Activated CD4-positive, alpha-beta memory T cell treated with anti-CD3 and anti-CD28 coated beads, Interleukin-2, amount 10 ng/mL, durations not matched to agents 7 days and 5 days (primary cell): ENCODE measurements around the gene RGS10. TPM values are rescaled to one million over a fixed set of nuclear protein-coding genes. Genes with fewer than 3 reads are reported as not detected.
"Not testable (repeated sequence)": the region's sequence is repeated elsewhere in the genome, so short reads cannot be mapped to it uniquely, and the experiment has no call there.

Source experiments
- CTCF ChIA-PET: fragments of 350-600 bp; sonication (Branson Sonifier 250); formaldehyde crosslinking; loops from one replicate; lab custom pipeline; 2021; ENCODE audit warnings: antibody characterized with exemption, inconsistent platforms; lab: Charles Lee
- POLR2A ChIA-PET: fragments of 350-600 bp; sonication (Branson Sonifier 250); formaldehyde crosslinking; loops from one replicate; lab custom pipeline; 2021; ENCODE audit warnings: antibody characterized with exemption; lab: Charles Lee
- DNase-seq: peaks from one replicate; pipeline ENCODE4 v3.0.0-alpha.2; 2020
- H3K27ac Mint-ChIP-seq: one replicate; pipeline ENCODE4 v1.8.0; 2021; ENCODE audit warnings: mild to moderate bottlenecking, mixed read lengths
- H3K27me3 Mint-ChIP-seq: one replicate; pipeline ENCODE4 v1.8.0; 2021; ENCODE audit warnings: mixed read lengths
- H3K36me3 Mint-ChIP-seq: one replicate; pipeline ENCODE4 v1.8.0; 2021; ENCODE audit warnings: low read depth, mixed read lengths
- H3K4me1 Mint-ChIP-seq: one replicate; pipeline ENCODE4 v1.8.0; 2021; ENCODE audit warnings: mixed read lengths
- H3K4me3 Mint-ChIP-seq: one replicate; pipeline ENCODE4 v1.8.0; 2021; ENCODE audit warnings: mild to moderate bottlenecking, mixed read lengths
- H3K9me3 Mint-ChIP-seq: one replicate; pipeline ENCODE4 v1.8.0; 2021; ENCODE audit warnings: mixed read lengths
- total RNA-seq, 2 experiments: library from RNA; stranded (reverse); gene quantifications; one replicate each; pipeline ENCODE4 v1.2.3, GENCODE V29; 2021

The RGS10 gene
- total RNA-seq, 2 experiments from 2014 or later: 137 to 140 TPM

DNA sequence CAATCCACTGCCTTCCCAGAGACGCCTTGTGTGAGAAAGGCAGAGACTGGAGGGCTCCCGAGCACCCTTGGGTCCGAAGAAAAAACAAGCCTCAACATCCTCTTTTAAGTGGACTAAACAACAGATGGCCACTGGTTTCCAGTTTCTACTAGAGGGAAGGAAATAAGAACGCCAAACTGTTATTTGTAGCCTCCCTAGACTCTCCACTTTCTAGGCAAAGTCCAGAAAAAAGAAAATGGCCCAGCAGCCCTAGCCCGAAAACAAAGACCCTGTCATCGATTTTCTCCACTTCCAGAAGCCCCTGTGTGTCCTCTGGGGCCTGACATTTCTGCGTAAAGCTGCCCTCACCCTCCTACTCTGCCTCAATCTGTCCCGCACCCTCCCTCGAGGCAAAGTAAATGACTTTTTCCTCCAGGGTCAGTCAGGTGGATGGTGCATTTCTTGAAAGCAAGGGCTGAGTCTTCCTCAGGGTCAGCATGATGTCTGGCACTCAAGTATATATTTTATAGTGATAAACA lies 6.0 kb downstream of the RGS10 start:
- DNase-seq: no peak
- ChIA-PET CTCF (interaction anchor here (0.7 kb wide), 1 partner anchor 328 kb away, joined by 3 read pairs; no protein-coding TSS in a partner anchor), POLR2A (no interaction called here)
- Mint-ChIP-seq H3K9me3 (no peaks in the 10 kb centered on the region), H3K36me3 (peaks cover 50% of the 10 kb centered on the region), H3K4me1 (peaks cover 68% of the 10 kb centered on the region), H3K27me3 (no peaks in the 10 kb centered on the region), H3K27ac (no peak overlapping the region), H3K4me3 (no peak overlapping the region)

DNA sequence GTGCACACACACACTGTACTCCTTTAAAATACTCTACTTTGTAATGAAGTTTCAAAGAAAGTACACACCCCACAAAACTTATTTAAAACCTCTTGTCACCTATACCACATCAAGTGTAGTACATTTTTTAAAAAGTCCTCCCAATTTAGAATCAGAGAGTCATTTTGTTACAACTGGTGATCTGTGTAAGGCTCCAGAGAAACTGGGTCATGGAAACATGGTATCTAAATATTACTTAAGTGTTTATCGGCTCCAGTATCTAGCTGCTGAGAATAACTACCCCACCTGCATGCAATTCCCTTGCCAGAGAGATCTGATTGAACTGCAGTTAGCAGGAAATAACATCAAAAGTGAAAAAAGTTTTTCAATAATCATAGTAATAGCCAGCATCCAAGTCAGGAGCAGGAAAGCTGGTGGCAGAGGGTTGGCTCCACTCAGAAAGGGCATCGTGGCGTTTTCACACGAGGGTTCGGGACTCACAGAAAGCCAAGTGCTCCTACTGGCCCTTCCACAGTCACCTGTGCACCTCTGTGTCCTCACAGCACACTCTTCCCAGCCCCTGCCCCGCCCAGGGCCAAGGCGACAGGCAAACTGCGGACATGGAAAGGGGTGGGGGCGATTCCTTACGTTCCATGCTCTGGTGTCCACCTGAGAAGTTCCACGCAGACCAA lies 6.5 kb downstream of the RGS10 start:
- Mint-ChIP-seq H3K27me3 (no peaks in the 10 kb centered on the region), H3K27ac (no peak overlapping the region), H3K9me3 (no peaks in the 10 kb centered on the region), H3K36me3 (peaks cover 50% of the 10 kb centered on the region), H3K4me3 (no peak overlapping the region), H3K4me1 (peaks cover 68% of the 10 kb centered on the region)
- ChIA-PET CTCF (interaction anchor here (0.7 kb wide), 2 partner anchors 7 to 327 kb away, joined by 3 read pairs; no protein-coding TSS in a partner anchor), POLR2A (no interaction called here)
- DNase-seq: no peak

DNA sequence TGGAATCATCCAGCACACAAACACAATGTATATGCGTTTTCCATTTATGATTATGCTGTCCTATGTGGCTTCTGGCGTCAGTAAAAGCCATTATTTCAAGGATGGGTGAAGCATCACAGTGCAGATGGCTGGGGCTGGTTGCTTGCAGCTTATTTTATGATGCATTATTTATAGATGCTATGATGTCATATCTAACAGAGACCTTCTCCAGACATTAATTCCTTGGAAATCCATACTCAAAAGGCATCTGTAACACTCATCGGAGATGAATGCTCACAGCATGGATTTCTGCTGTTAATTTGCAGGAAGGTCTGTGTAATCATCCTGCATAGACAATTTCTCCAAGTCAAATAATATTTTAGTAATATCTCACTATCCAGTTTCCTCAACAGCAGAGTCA lies 7.2 kb downstream of the RGS10 start:
- POLR2A ChIA-PET: interaction anchor here (2.4 kb wide), 1 partner anchor 10 kb away, joined by 9 read pairs; no protein-coding TSS in a partner anchor
- H3K4me3 Mint-ChIP-seq: no peak overlapping the region
- H3K4me1 Mint-ChIP-seq: peaks cover 62% of the 10 kb centered on the region
- no peaks in the 10 kb centered on the region for H3K27me3 Mint-ChIP-seq
- peaks cover 50% of the 10 kb centered on the region for H3K36me3 Mint-ChIP-seq
- CTCF ChIA-PET: interaction anchor here (0.7 kb wide), 1 partner anchor 8 kb away, joined by 3 read pairs; no protein-coding TSS in a partner anchor
- no peak for DNase-seq
- H3K9me3 Mint-ChIP-seq: no peaks in the 10 kb centered on the region
- H3K27ac Mint-ChIP-seq: no peak overlapping the region

DNA sequence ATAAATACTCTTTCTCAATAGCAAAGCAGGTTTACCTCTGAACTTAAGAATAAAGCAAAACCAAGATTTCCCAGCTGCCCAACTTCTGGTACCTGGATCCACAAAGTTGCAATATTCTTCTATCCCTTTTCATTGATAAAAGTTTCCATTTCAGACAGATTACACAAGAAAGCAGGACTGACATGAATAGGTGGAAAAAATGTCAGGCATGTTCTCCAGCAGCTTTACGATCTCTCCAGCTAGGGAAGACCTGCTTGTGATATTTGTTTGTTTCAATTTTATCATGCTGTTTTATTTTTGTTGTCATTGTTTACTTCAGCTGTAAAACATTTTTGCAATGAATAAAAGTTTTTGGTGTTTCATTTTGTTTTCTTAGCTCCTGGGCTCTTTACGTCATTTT lies 9.0 kb downstream of the RGS10 start:
- Mint-ChIP-seq H3K27me3 (no peaks in the 10 kb centered on the region), H3K36me3 (peaks cover 38% of the 10 kb centered on the region), H3K4me1 (peaks cover 48% of the 10 kb centered on the region), H3K9me3 (no peaks in the 10 kb centered on the region), H3K27ac (no peak overlapping the region), H3K4me3 (no peak overlapping the region)
- ChIA-PET CTCF (interaction anchor here (1.4 to 1.8 kb wide), 2 partner anchors 9 to 16 kb away, joined by 3 to 6 read pairs; partner anchors contain the start of gene RGS10), POLR2A (interaction anchor here (0.9 to 3.0 kb wide), 3 partner anchors 8 to 326 kb away, joined by 3 to 16 read pairs (median 9); partner anchors contain the start of genes GRK5 and RGS10)
- no peak for DNase-seq

DNA sequence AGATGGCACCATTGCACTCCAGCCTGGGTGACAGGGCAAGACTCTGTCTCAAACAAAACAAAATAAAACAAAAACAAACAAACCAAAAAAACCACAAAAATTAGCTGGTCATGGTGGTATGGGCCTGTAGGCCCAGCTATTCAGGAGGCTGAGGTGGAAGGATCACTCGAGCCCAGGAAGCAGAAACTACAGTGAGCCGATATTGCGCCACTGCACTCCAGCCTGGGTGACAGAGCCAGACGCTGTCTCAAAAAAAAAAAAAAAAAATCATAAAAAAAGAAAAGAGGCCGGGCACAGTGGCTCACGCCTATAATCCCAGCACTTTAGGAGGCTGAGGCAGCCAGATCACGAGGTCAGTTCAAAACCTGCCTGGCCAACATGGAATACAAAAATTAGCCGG lies 9.7 kb downstream of the RGS10 start:
- H3K27ac Mint-ChIP-seq, H3K4me3 Mint-ChIP-seq, H3K9me3 Mint-ChIP-seq, H3K27me3 Mint-ChIP-seq, DNase-seq: not testable (repeated sequence)
- peaks cover 41% of the 10 kb centered on the region for H3K4me1 Mint-ChIP-seq
- ChIA-PET POLR2A (interaction anchor here (0.6 to 3.0 kb wide), 3 partner anchors 9 to 326 kb away, joined by 3 to 16 read pairs (median 4); partner anchors contain the start of genes GRK5 and RGS10), CTCF (interaction anchor here (1.8 kb wide), 1 partner anchor 10 kb away, joined by 6 read pairs; the partner anchor contains the start of gene RGS10)
- peaks cover 38% of the 10 kb centered on the region for H3K36me3 Mint-ChIP-seq

DNA sequence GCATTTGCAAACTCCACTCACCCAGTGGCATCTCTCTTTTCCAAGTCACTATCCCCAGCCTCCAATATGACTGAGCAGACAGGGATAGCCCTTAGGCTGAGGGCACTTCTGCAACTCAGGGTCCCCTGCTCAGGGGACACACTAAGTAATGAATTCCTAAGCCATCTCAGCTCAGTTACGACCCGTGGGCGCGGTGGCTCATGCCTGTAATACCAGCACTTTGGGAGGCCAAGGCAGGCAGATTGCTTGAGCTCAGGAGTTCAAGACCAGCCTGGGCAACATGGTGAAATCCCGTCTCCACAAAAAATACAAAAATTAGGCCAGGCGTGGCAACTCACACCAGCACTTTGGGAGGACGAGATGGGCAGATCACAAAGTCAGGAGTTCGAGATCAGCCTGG lies 10.3 kb downstream of the RGS10 start:
- H3K4me3 Mint-ChIP-seq, H3K9me3 Mint-ChIP-seq, H3K27ac Mint-ChIP-seq, H3K27me3 Mint-ChIP-seq, DNase-seq, CTCF ChIA-PET: not testable (repeated sequence)
- H3K4me1 Mint-ChIP-seq: peaks cover 39% of the 10 kb centered on the region
- H3K36me3 Mint-ChIP-seq: peaks cover 34% of the 10 kb centered on the region
- POLR2A ChIA-PET: interaction anchor here (0.6 to 3.0 kb wide), 2 partner anchors 10 to 281 kb away, joined by 4 to 16 read pairs; partner anchors contain the start of gene RGS10

DNA sequence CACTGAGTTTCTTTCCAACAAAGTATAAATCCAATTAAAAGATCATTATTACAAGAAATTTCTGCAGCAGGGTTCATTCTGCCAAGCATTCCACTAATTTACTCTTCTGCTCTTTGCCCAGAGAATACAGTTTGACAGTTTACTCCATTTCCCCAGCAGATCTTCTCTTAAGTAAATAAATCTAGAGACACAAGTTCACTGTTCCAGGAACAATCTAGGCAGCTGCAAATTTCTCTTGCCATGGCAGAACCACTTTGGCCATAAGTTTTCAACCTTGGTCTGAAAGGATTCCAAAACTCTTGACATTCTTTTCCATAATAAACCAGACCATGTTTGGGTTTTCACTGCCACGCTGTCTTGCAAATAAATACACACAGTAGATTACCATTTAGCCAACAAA lies 11.5 kb downstream of the RGS10 start:
- peaks cover 34% of the 10 kb centered on the region for H3K36me3 Mint-ChIP-seq
- ChIA-PET CTCF (interaction anchor here (0.6 kb wide), 1 partner anchor 12 kb away, joined by 3 read pairs; no protein-coding TSS in a partner anchor), POLR2A (interaction anchor here (1.0 to 2.3 kb wide), 2 partner anchors 12 to 14 kb away, joined by 5 to 15 read pairs; partner anchors contain the start of gene RGS10)
- H3K27me3 Mint-ChIP-seq: no peaks in the 10 kb centered on the region
- no peak overlapping the region for H3K27ac Mint-ChIP-seq
- peaks cover 31% of the 10 kb centered on the region for H3K4me1 Mint-ChIP-seq
- DNase-seq: no peak
- no peaks in the 10 kb centered on the region for H3K9me3 Mint-ChIP-seq
- H3K4me3 Mint-ChIP-seq: no peak overlapping the region

DNA sequence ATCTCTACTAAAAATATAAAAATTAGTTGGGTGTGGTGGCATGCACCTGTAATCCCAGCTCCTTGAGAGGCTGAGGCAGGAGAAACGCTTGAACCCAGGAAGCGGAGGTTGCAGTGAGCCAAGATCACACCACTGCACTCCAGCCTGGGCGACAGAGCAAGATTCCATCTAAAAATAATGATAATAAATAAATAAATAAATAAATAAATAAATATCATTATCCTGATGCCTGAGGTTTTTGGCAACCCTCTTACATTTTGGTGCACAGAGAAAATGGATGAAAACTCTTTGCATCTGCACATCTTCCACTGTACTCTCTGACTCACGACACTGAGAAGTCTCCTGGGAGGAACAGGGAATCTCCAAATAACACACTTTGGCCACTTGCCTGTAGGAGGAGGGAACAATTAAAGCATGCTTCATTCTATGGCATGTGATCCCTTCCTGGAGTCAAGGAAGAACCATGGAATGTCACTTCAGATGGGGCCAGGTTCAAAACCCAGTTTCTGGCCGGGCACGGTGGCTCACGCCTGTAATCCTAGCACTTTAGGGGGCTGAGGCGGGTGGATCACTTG lies 13.8 kb downstream of the RGS10 start:
- POLR2A ChIA-PET: interaction anchor here (2.3 kb wide), 1 partner anchor 12 kb away, joined by 15 read pairs; no protein-coding TSS in a partner anchor
- CTCF ChIA-PET: interaction anchor here (1.2 kb wide), 1 partner anchor 14 kb away, joined by 5 read pairs; the partner anchor contains the start of gene RGS10
- H3K9me3 Mint-ChIP-seq, H3K27me3 Mint-ChIP-seq, H3K4me3 Mint-ChIP-seq, DNase-seq, H3K27ac Mint-ChIP-seq: not testable (repeated sequence)
- Mint-ChIP-seq H3K36me3 (peaks cover 40% of the 10 kb centered on the region), H3K4me1 (peaks cover 21% of the 10 kb centered on the region)

DNA sequence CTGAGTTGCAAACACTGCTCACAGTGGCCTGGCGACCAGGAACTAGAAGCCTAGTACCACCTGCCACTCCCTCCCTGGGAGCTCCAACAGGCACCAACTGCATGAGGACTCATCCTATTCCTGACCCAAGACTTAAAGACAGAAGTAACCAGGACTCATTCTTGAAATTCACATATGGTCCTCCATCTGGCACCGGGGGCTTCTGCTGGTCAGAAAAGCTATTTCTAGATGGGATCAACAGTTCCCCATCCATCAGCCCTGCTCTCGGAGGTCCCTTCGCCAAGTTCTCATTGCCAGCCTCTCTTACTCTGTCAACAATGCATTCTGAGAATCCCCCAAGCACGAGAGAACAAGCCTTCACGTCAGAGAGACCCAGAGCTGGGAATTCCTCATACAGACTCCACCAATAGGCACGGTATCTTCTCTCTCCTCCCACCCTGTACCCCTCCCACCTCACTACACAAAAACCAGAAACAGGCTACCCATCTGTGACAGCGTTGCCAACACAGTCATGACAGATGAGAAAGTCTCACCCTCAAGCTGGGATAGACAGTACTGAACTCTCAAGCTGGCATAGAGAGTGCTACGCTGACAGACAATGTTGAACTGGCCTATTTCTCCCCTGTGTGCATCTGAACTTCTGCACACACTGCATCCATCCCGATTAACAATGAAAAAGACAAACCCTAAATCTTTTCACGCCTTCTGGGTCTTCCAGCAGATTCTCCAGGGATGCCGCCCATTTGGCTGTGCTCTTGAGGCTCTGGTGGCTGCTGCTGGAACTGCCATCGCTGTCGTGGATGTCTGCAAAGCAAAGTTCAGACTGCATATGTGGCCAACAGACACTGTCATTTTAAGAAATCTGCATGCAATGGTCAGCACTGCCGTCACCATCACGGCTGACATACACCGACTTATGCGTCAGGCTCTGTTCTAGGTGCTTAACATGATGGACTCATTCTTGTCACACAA lies 15.6 kb downstream of the RGS10 start:
- DNase-seq: no peak
- Mint-ChIP-seq H3K36me3 (peaks cover 46% of the 10 kb centered on the region), H3K9me3 (no peaks in the 10 kb centered on the region), H3K27ac (no peak overlapping the region), H3K4me1 (peaks cover 13% of the 10 kb centered on the region), H3K4me3 (no peak overlapping the region), H3K27me3 (no peaks in the 10 kb centered on the region)
- CTCF ChIA-PET: interaction anchor here (1.3 to 1.4 kb wide), 2 partner anchors 9 to 11 kb away, joined by 3 read pairs; no protein-coding TSS in a partner anchor
- POLR2A ChIA-PET: interaction anchor here (1.9 to 2.4 kb wide), 2 partner anchors 7 to 9 kb away, joined by 7 to 9 read pairs; no protein-coding TSS in a partner anchor

DNA sequence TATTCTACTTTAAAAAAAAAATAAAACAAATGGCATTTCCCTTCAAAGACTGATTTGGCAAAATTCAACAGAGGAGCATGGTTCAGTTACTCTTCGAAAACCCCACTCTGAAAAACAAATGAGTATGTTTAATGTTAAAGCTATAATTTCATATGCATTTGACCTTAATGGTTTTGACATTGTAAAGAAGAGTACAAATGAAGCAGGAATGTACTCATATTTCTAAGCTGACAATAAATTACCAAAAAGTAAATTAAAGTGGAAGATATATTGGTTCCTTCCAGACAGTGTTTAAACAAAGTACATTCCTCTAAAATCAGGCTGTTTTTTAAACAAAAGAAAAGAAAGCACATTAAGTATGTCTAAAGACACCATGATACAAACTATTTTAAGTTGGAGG lies 16.4 kb downstream of the RGS10 start:
- DNase-seq: no peak
- Mint-ChIP-seq H3K4me3 (no peak overlapping the region), H3K36me3 (peaks cover 49% of the 10 kb centered on the region), H3K4me1 (peaks cover 11% of the 10 kb centered on the region), H3K27me3 (no peaks in the 10 kb centered on the region), H3K9me3 (no peaks in the 10 kb centered on the region), H3K27ac (no peak overlapping the region)
- ChIA-PET POLR2A (interaction anchor here (0.6 to 2.4 kb wide), 3 partner anchors 8 to 24 kb away, joined by 3 to 9 read pairs (median 7); no protein-coding TSS in a partner anchor), CTCF (interaction anchor here (1.3 to 1.4 kb wide), 2 partner anchors 8 to 10 kb away, joined by 3 read pairs; no protein-coding TSS in a partner anchor)

DNA sequence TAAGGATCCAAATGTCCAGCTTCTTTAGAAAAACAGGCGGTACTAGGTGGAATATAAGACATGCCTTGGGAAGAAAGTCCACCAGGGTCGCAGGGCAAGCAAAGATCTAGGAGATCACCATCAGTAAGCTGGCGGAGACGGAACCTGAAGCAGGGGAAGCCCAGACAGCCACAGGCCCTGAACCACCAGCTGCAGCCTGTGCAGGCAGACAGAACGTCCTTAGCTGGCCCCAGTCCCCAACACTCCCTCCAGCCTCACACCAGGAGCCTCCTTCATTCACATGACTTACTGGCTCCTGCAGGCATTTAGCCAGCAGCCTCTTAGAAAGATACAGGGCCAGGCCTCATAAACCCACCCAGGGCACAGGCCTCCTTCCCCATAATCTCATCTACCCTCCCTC lies 17.4 kb downstream of the RGS10 start:
- no peak overlapping the region for H3K4me3 Mint-ChIP-seq
- H3K4me1 Mint-ChIP-seq: peaks cover 8% of the 10 kb centered on the region
- POLR2A ChIA-PET: interaction anchor here (0.7 to 2.4 kb wide), 3 partner anchors 9 to 19 kb away, joined by 3 to 9 read pairs (median 3); no protein-coding TSS in a partner anchor
- no peak for DNase-seq
- H3K27ac Mint-ChIP-seq: no peak overlapping the region
- H3K27me3 Mint-ChIP-seq: no peaks in the 10 kb centered on the region
- CTCF ChIA-PET: interaction anchor here (1.2 to 1.3 kb wide), 2 partner anchors 18 to 326 kb away, joined by 3 to 5 read pairs; no protein-coding TSS in a partner anchor
- peaks cover 53% of the 10 kb centered on the region for H3K36me3 Mint-ChIP-seq
- H3K9me3 Mint-ChIP-seq: no peaks in the 10 kb centered on the region
